Activated naive CD4-positive, alpha-beta T cell treated with anti-CD3 and anti-CD28 coated beads, Interleukin-2, amount 10 ng/mL, durations not matched to agents 7 days and 5 days (primary cell): ENCODE data around the gene SLC35G6.
A peak's percentile ranks its signal among the peaks of the same experiment; 100 is the strongest.

Experiments
- CTCF ChIA-PET: fragments of 350-600 bp; sonication (Branson Sonifier 250); formaldehyde crosslinking; loops from one replicate; lab custom pipeline; 2021; ENCODE audit warnings: antibody characterized with exemption; lab: Charles Lee
- DNase-seq: peaks from one replicate; pipeline ENCODE4 v3.0.0-alpha.2; 2020
- H3K27ac Mint-ChIP-seq: one replicate; pipeline ENCODE4 v1.8.0; 2021; ENCODE audit warnings: mild to moderate bottlenecking, moderate library complexity, mixed read lengths
- H3K27me3 Mint-ChIP-seq: one replicate; pipeline ENCODE4 v1.8.0; 2021; ENCODE audit warnings: mild to moderate bottlenecking, mixed read lengths
- H3K36me3 Mint-ChIP-seq: one replicate; pipeline ENCODE4 v1.8.0; 2021; ENCODE audit warnings: mixed read lengths
- H3K4me1 Mint-ChIP-seq: one replicate; pipeline ENCODE4 v1.8.0; 2021; ENCODE audit warnings: mixed read lengths
- H3K4me3 Mint-ChIP-seq: one replicate; pipeline ENCODE4 v1.8.0; 2021; ENCODE audit warnings: mild to moderate bottlenecking, moderate library complexity, mixed read lengths
- H3K9me3 Mint-ChIP-seq: one replicate; pipeline ENCODE4 v1.8.0; 2021; ENCODE audit warnings: mixed read lengths

SLC35G6 gene

GRCh38 chr17:7442142-7442541 is 39.1 kb upstream of the SLC35G6 start:
- peaks cover 51% of the 10 kb centered on the region for H3K4me1 Mint-ChIP-seq
- CTCF ChIA-PET, result interaction anchor here (1.0 to 2.8 kb wide), 2 partner anchors 86 to 119 kb away, joined by 3 to 12 read pairs; no protein-coding TSS in a partner anchor
- DNase-seq, result no peak
- H3K9me3 Mint-ChIP-seq, result no peaks in the 10 kb centered on the region
- no peak overlapping the region for H3K4me3 Mint-ChIP-seq
- peaks cover 35% of the 10 kb centered on the region for H3K36me3 Mint-ChIP-seq
- peaks cover 96% of the 10 kb centered on the region for H3K27me3 Mint-ChIP-seq
- no peak overlapping the region for H3K27ac Mint-ChIP-seq

GRCh38 chr17:7443499-7444485 is 37.5 kb upstream of the SLC35G6 start:
- peaks cover 40% of the 10 kb centered on the region for H3K4me1 Mint-ChIP-seq
- no peak for DNase-seq
- CTCF ChIA-PET, result interaction anchor here (0.6 to 1.4 kb wide), 6 partner anchors 8 to 117 kb away, joined by 3 to 5 read pairs (median 4); no protein-coding TSS in a partner anchor
- H3K27ac Mint-ChIP-seq, result no peak overlapping the region
- peaks cover 100% of the 10 kb centered on the region for H3K27me3 Mint-ChIP-seq
- peak overlapping the region; percentile 8 for H3K4me3 Mint-ChIP-seq
- H3K36me3 Mint-ChIP-seq, result peaks cover 32% of the 10 kb centered on the region
- no peaks in the 10 kb centered on the region for H3K9me3 Mint-ChIP-seq

- Mint-ChIP-seq H3K27me3 (peaks cover 91% of the 10 kb centered on the region), H3K27ac (peak within 1 kb of the TSS; percentile 44), H3K36me3 (peaks cover 32% of the 10 kb centered on the region), H3K4me3 (peak within 1 kb of the TSS; percentile 68), H3K9me3 (no peaks in the 10 kb centered on the region), H3K4me1 (peaks cover 35% of the 10 kb centered on the region)
- CTCF ChIA-PET, result interaction anchor here (0.8 to 1.4 kb wide), 4 partner anchors 8 to 89 kb away, joined by 3 to 5 read pairs (median 4); no protein-coding TSS in a partner anchor
- DNase-seq, result peak; percentile 39
Measured at GRCh38 chr17:7444682-7445618, 36.3 kb upstream of the SLC35G6 start, which contains the start of gene CHRNB1. CHRNB1 (plus strand) TSS chr17:7445061; CDS start chr17:7445128, 67 bp downstream.

GRCh38 chr17:7445619-7445968 is 35.7 kb upstream of the SLC35G6 start:
- DNase-seq, result peak; percentile 68
- CTCF ChIA-PET, result interaction anchor here (0.7 to 1.0 kb wide), 3 partner anchors 8 to 244 kb away, joined by 3 read pairs; no protein-coding TSS in a partner anchor
- H3K27ac Mint-ChIP-seq, result peak overlapping the region; percentile 44
- peaks cover 29% of the 10 kb centered on the region for H3K36me3 Mint-ChIP-seq
- peaks cover 29% of the 10 kb centered on the region for H3K4me1 Mint-ChIP-seq
- peak overlapping the region; percentile 68 for H3K4me3 Mint-ChIP-seq
- H3K27me3 Mint-ChIP-seq, result peaks cover 85% of the 10 kb centered on the region
- H3K9me3 Mint-ChIP-seq, result no peaks in the 10 kb centered on the region

GRCh38 chr17:7448461-7448860 is 32.8 kb upstream of the SLC35G6 start:
- DNase-seq, result no peak
- Mint-ChIP-seq H3K27ac (no peak overlapping the region), H3K4me1 (peaks cover 35% of the 10 kb centered on the region), H3K27me3 (peaks cover 56% of the 10 kb centered on the region), H3K9me3 (no peaks in the 10 kb centered on the region), H3K36me3 (peaks cover 26% of the 10 kb centered on the region), H3K4me3 (no peak overlapping the region)
- CTCF ChIA-PET, result no interaction called here

- Mint-ChIP-seq H3K27me3 (no peaks in the 10 kb centered on the region), H3K9me3 (no peaks in the 10 kb centered on the region), H3K27ac (no peak overlapping the region), H3K36me3 (peaks cover 38% of the 10 kb centered on the region), H3K4me1 (peaks cover 25% of the 10 kb centered on the region), H3K4me3 (no peak overlapping the region)
- CTCF ChIA-PET, result no interaction called here
- DNase-seq, result no peak
Measured at GRCh38 chr17:7459961-7460545, 21.2 kb upstream of the SLC35G6 start.

GRCh38 chr17:7460850-7461660 is 20.2 kb upstream of the SLC35G6 start:
- no peaks in the 10 kb centered on the region for H3K27me3 Mint-ChIP-seq
- H3K27ac Mint-ChIP-seq, result no peak overlapping the region
- CTCF ChIA-PET, result interaction anchor here (1.5 kb wide), 1 partner anchor 100 kb away, joined by 4 read pairs; the partner anchor contains the start of gene SENP3
- peaks cover 36% of the 10 kb centered on the region for H3K36me3 Mint-ChIP-seq
- DNase-seq, result no peak
- H3K9me3 Mint-ChIP-seq, result no peaks in the 10 kb centered on the region
- peaks cover 21% of the 10 kb centered on the region for H3K4me1 Mint-ChIP-seq
- no peak overlapping the region for H3K4me3 Mint-ChIP-seq

- Mint-ChIP-seq H3K27me3 (no peaks in the 10 kb centered on the region), H3K9me3 (no peaks in the 10 kb centered on the region), H3K36me3 (peaks cover 37% of the 10 kb centered on the region), H3K27ac (no peak overlapping the region), H3K4me1 (peaks cover 13% of the 10 kb centered on the region), H3K4me3 (no peak overlapping the region)
- no peak for DNase-seq
- CTCF ChIA-PET, result interaction anchor here (1.0 to 1.5 kb wide), 2 partner anchors 98 to 441 kb away, joined by 3 to 4 read pairs; partner anchors contain the start of gene SENP3
Measured at GRCh38 chr17:7462474-7463371, 18.5 kb upstream of the SLC35G6 start.

- Mint-ChIP-seq H3K36me3 (peaks cover 37% of the 10 kb centered on the region), H3K9me3 (no peaks in the 10 kb centered on the region), H3K4me1 (peaks cover 12% of the 10 kb centered on the region), H3K27me3 (no peaks in the 10 kb centered on the region), H3K4me3 (no peak overlapping the region), H3K27ac (no peak overlapping the region)
- no peak for DNase-seq
- CTCF ChIA-PET, result no interaction called here
Measured at GRCh38 chr17:7463372-7463846, 17.8 kb upstream of the SLC35G6 start.

- H3K9me3 Mint-ChIP-seq, result no peaks in the 10 kb centered on the region
- H3K27ac Mint-ChIP-seq, result no peak overlapping the region
- no peaks in the 10 kb centered on the region for H3K27me3 Mint-ChIP-seq
- peaks cover 8% of the 10 kb centered on the region for H3K4me1 Mint-ChIP-seq
- DNase-seq, result no peak
- peaks cover 31% of the 10 kb centered on the region for H3K36me3 Mint-ChIP-seq
- CTCF ChIA-PET, result no interaction called here
- H3K4me3 Mint-ChIP-seq, result no peak overlapping the region
Measured at GRCh38 chr17:7464081-7464480, 17.2 kb upstream of the SLC35G6 start.

GRCh38 chr17:7465597-7466275 is 15.5 kb upstream of the SLC35G6 start:
- Mint-ChIP-seq H3K4me1 (peaks cover 6% of the 10 kb centered on the region), H3K36me3 (peaks cover 20% of the 10 kb centered on the region), H3K27ac (no peak overlapping the region)

More at GRCh38 chr17:7465597-7466275, 15.5 kb upstream of the SLC35G6 start:
- CTCF ChIA-PET, result interaction anchor here (1.3 kb wide), 1 partner anchor 95 kb away, joined by 3 read pairs; no protein-coding TSS in a partner anchor
- no peak for DNase-seq
- Mint-ChIP-seq H3K9me3 (no peaks in the 10 kb centered on the region), H3K27me3 (no peaks in the 10 kb centered on the region), H3K4me3 (no peak overlapping the region)
